GM19023 (cell line): ENCODE measurements around the gene GRIA1.

Experiments used
- ATAC-seq: cut with Tn5 transposase; IDR thresholded peaks from one replicate; pipeline ENCODE4 v1.9.1; 2021; ENCODE audit warnings: mild to moderate bottlenecking, moderate library complexity; ENCODE audit not compliant: unreplicated experiment

GRIA1 gene

DNA sequence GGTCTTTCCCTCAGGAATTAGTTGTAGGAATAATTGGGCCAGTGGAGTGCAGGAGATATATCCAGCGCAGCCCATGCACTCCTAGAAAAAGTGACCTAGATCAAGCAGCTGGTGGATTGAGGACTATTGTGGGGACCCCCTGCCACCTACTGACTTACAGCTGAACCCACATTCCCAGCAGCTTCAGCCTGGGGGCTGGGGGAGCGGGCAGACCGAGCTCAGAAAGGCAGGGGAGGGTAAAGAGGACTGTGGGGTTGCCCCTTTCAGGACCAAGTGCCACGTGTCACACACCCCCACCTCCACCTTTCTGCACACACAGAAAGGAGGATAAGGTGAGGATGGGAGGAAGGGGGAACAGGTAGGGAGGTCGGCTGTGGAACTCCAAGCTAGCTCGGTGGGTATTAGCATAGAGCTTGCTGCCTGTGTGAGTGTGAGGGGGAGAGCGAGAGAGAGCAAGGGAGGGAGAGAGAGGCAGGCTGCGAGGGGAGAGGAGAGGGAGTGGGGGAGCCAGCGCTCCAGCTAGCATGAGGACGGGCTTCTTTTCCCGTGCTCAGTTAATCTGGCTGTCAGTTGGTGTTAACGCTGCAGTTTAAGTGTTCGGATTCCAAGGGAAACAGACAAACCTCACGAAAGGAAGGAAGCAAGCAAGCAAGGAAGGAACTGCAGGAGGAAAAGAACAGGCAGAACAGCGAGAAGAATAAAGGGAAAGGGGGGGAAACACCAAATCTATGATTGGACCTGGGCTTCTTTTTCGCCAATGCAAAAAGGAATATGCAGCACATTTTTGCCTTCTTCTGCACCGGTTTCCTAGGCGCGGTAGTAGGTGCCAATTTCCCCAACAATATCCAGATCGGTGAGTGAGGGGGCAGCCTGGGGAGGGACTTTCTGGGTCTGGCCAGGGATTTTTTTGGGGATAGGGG lies at the start of gene GRIA1:
GRIA1 (plus strand) TSS at position 553 of the 920 bp plus-strand sequence.
- ATAC-seq = no peak

- ATAC-seq = no peak
These were observed 44.4 kb upstream of the GRIA1 start for GRCh38 chr5:153445875-153446579.

GRCh38 chr5:153447534-153447933 lies 42.9 kb upstream of the GRIA1 start:
- ATAC-seq = no peak

DNA sequence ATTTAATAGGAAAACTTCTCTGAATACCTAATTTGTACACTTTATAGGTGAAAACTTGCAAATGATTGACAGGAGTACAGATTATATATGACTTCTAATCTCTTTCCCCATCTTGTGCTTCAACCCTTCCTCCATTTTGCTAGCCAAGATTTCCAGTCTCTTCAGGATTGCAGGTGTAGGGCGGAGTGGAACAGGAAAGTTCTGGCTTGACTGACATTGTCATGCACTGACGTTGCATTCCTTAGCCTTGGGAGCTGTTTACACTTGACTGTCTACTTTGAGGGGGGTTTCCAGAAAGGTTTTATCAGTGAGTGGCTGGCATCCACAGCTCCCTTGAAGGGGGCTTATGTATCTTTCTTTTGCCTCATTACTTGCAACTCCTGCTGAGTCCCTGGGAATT lies 34.1 kb upstream of the GRIA1 start:
- no peak for ATAC-seq

GRCh38 chr5:153456993-153457392 lies 33.5 kb upstream of the GRIA1 start:
- no peak for ATAC-seq

DNA sequence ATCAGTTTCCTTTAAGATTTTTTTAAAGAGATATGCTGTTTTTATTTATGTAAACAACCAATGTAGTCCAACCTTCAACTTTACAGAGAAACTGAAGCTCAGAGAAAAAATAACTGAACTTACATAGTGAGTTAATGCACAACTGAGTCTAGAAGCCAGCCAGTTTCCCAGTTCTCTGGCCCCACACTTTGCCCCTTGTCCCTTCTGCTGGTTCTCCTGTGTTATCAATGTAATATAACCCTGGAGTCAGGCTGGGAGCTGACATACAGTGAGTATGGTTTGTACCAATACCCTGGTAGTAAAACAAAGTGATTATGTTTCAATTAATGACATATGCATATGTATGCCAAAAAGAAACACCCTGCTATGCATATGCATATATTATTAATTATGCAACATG lies 32.2 kb upstream of the GRIA1 start:
- ATAC-seq = no peak

- ATAC-seq = no peak
These were observed 31.3 kb upstream of the GRIA1 start for GRCh38 chr5:153459051-153459743.

DNA sequence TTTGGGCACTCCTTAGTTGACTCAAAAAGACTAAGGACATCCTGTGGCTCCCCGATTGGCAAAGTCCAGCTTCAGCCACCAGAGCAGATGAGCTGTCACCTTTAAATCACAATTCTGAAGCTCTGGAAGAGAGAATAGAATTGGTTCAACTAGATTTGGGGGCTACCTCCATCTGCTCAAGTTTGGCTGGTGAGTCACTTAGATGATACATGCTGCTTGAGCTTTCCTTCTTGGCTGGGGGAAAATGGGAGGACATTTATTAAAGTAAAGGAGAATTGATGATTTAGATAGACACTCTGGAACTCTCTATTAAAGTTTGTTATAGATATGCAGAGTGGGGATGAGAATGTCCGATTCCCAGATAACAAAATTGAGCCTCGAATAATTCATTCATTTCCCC lies 30.0 kb upstream of the GRIA1 start:
- no peak for ATAC-seq

DNA sequence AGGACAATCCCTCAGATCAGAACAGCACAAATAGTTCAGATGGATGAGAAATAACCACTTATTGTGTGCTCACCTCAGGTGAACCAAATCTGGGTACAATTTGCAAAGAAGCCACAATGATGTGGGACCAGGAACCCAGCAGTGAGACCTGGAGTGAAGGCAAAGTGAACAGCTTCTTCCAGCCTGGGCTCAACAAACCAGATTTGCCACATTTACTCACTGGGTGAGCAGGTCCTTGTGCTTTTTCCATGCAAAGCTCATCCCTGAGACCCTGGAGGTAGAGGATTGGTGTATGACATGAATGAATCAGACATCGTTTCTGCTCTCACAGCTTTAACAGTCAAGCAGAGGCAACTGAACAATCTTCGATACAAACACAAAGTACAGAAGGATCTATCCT lies 29.1 kb upstream of the GRIA1 start:
- ATAC-seq = no peak

- ATAC-seq = no peak
These were observed 26.7 kb upstream of the GRIA1 start for GRCh38 chr5:153463806-153464205.

- ATAC-seq = no peak
These were observed 22.9 kb upstream of the GRIA1 start for GRCh38 chr5:153467546-153467945.

DNA sequence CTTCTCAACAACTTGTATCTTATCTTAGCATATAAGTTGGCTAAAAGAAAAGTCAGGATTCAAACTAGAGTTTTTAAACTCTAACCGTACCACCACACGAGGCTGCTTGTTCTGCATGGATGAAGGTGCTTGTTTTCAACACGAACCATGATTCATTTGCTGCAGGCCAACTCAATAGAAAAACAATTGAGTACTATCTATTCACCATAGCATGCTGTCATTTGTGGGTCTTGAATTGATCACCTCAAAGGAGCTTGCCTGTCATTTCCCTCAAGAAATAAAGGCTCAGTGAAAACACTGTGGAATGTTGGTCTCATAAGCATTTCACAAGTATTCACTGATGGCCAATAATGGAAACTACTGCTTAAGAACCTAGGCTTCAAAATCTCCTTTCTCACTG lies 21.0 kb upstream of the GRIA1 start:
- no peak for ATAC-seq

- no peak for ATAC-seq
These were observed 19.7 kb upstream of the GRIA1 start for GRCh38 chr5:153470736-153471135.

DNA sequence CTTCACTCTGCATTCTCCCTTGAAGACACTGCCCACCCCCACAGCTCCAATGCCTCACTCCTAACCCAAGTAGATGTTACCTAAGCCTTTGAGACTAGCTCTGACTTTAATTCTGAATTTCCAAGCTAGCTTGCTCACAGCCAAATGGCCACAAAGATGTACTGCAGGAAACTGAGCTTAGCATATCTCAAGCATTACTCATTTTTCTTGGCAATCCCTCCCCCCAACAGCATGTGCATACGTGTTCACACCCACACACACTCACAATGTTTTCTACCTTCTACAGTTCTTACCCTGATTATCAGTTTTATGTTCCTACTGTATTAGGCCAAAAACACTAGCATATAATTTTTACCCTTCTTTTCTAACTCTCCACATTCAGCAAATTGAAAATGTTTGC lies 13.7 kb upstream of the GRIA1 start:
- ATAC-seq = no peak

DNA sequence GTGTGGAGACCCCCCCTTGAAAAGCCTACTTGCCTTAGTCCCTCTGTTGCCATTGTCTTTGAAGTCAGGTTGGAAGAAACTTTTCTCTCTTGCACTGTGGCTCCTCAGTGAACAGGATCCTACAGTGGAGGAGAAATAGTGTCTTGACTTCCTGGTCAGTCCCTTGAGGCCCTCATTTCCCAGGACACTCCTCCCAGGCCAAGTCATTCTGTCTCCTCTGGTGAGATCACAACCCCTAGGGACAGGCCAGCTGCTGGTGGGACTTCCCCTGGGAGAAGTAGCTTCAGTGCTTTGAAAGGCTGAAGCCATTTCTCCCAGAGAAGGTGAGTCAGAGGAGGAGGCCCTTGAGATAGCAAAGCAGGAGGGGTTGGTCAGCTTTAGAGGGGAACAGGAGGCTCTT lies 10.1 kb upstream of the GRIA1 start:
- ATAC-seq = peak; percentile 96

- ATAC-seq = no peak
These were observed 7.0 kb upstream of the GRIA1 start for GRCh38 chr5:153483482-153483881.

DNA sequence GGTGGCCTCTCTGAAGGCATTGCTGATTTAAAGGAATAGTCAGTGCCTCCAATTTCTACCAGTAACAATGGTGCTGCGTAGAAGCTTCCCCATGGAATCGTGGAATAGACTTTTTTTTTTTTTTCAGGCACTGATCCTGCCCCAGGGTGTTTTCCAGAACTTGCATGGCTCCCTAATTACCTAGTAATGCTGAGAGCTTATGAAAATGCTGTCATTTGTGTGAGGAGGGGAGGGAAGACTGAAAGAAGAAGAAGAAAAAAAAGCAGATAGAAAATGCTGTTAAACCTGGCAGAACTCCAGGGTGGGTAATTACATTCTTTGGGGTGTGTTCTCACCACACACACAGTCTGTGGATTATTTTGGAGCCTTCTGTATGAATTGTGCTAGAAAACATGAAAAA lies 4.8 kb upstream of the GRIA1 start:
- no peak for ATAC-seq

DNA sequence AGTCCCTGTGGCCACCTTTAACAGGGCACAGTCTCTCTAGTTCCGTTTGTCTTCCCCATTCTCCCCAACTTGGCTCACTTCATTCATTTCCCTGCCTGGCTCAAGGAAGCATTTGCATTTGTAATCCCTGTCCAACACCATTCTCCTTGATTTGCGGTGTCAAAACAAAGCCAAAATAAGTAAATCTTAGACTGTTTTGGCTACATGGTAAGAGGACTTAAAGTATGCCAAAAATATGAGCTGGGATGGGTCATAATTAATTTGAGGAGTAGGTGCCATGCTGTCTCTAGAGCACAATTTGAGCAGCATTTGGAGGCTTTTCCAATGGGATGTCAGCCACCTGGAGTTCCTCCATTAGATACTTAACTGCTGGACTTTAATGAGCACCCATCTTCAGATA lies 3.7 kb upstream of the GRIA1 start:
- no peak for ATAC-seq

DNA sequence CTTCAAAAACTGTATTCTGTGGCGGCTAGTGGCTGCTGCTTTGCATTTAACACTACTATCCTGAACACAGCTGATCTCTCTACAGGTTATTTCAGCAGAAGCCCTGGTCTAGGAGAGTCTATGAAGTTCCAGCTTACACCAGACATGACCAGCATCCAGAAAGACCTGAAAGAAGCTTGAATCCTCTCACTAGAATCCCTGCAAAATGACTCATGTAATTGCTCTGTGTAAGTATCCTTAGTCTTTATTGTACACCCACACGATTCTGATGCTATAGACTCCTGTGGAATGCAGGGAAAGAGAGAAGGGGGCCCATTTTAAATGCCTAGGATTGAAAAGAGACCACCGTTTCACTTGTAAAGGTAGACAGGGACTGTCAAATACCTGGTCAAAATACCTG lies 859 bp upstream of the GRIA1 start:
- ATAC-seq = no peak

DNA sequence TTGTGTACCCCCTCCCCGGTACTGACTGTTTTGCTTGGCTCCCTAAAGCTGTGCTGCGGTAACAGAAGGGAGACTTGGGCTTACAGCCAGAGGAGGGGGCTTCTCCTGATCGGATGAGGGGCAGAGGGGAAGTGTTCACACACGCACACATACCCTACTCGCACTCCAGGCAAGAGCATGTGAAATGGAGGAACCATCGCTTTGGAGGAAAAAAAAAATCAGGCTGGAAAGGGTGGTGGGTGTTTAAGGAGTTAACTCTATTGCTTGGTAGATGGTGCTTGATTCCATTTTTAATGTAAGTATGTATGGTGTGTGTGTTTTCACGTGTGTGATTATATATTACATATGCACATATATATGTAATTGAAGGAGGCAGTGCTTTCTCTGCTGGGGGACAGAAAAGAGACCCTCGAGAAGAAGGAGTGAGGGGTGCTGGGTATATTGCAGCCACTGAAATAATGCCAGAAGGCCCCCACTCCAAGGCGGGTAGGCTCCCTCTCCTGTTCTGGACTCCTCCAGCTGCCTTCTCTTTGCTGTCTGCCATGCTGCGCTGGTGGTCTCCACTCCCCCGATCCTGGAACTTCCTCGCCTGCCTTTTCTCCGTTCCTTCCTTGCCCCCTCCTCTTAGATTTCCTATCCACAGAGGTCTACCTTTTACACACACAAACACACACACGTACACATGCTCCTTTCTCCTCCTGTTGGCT lies 721 bp downstream of the GRIA1 start:
- no peak for ATAC-seq

DNA sequence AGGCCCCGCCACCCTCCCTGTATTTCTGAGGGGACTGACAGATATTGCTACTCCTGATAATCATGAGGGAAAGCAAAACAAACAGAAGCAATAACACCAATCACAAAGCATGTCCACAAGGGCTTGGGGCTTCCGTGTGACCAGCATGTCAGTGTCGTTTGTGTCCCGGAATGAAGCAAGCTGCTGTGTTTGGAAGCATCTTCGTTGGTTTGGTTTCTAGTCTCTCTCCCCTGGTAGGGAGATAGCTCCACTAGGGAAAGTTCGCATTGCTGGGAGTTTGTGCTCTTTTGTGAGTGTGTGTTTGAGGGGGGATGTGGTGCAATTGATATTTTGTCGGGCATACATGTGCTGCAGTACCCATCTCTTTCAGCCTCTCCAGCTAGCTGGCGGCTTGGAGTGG lies 1.4 kb downstream of the GRIA1 start:
- no peak for ATAC-seq
